BJ (cell line): ENCODE measurements around the gene SPAG8. TPM values are rescaled to one million over a fixed set of nuclear protein-coding genes. Genes with fewer than 3 reads are reported as not detected.

Experiments
- CTCF ChIA-PET: fragments of 350-600 bp; formaldehyde crosslinking; extraction: SDS; loops from one replicate; lab custom pipeline; 2021; ENCODE audit warnings: antibody characterized with exemption, inconsistent platforms; lab: Yijun Ruan, JAX
- POLR2A ChIA-PET: fragments of 300-600 bp; sonication (Branson Sonifier 250); formaldehyde crosslinking; extraction: SDS; loops from one replicate; lab custom pipeline; 2021; ENCODE audit warnings: antibody characterized with exemption; lab: Charles Lee
- DNase-seq: peaks from one replicate; pipeline ENCODE4 v3.0.0-alpha.2; 2011; ENCODE audit warnings: low read depth
- H3K27me3 ChIP-seq: 2 replicates; pipeline ENCODE4 v1.6.0; 2011; ENCODE audit warnings: low read length; ENCODE audit not compliant: control insufficient read depth, insufficient read depth
- H3K36me3 ChIP-seq: 2 replicates; pipeline ENCODE4 v1.5.1; 2011; ENCODE audit warnings: low read length; ENCODE audit not compliant: control insufficient read depth, insufficient read depth
- H3K4me3 ChIP-seq: 2 replicates; pipeline ENCODE4 v1.5.1; 2011; ENCODE audit warnings: low read depth, mild to moderate bottlenecking, control low read depth, low read length
- CTCF ChIP-seq: IDR thresholded peaks from 2 replicates; pipeline ENCODE4 v1.5.1; 2011; ENCODE audit warnings: low read depth, mild to moderate bottlenecking, control low read depth, inconsistent platforms, low read length, moderate library complexity; ENCODE audit not compliant: insufficient read depth
- polyA plus RNA-seq: library from polyadenylated mRNA; depleted of rRNA; stranded (reverse); fragments of >200 nt; gene quantifications from 2 replicates; pipeline ENCODE4 v1.2.3, GENCODE V29; 2011

Gene SPAG8
- polyA plus RNA-seq, 1 experiment, result 0.85 TPM

DNA sequence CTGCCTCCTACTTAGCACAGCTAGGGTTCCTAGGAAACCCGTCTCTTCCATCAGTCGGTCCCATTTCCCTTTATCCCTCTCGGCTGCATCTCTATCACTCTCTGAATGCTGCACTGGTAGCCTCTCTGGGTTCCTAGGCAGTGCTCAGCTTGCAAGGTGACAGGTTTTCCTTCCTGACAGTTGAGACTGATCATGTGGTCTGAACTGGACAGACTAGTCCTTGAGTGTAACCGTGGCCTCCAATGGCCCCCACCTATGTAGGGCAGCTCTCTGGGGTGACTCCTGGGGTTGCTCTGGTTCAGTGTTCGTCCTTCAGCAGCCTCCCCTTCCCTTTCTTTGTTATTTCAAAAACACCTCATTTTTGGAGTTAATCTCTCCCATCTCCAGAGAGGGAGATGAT, 20.8 kb upstream of the SPAG8 start:
- no peaks in the 10 kb centered on the region for H3K27me3 ChIP-seq
- no peak for TF ChIP-seq CTCF
- DNase-seq, result no peak
- H3K4me3 ChIP-seq, result no peak overlapping the region
- H3K36me3 ChIP-seq, result 0 out of 2 replicates have a peak, but pooled peaks cover 1% of the 10 kb centered on the region
- ChIA-PET CTCF (interaction anchor here (1.1 to 2.0 kb wide), 4 partner anchors 18 to 49 kb away, joined by 4 to 8 read pairs (median 4); no protein-coding TSS in a partner anchor), POLR2A (no interaction called here)

DNA sequence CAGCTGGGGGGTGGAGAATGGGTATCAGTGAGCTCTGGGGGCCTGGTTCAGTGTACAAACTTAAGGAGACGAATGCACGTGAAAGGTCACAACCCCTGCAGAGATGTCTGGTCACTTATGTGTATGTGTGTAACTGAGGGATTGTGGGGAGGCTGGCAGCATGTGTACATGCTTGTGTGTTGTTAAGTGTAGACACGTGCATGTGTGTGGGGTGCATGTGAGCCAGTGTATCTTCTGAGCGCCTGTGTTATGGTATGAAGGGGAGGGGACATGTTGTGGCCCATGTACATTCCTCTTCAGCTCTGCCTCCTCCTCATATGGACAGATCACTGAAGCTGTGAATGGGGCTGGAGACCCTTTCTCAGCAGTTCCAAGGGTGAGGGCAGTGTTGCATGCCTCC, 19.0 kb upstream of the SPAG8 start:
- ChIA-PET POLR2A (no interaction called here), CTCF (interaction anchor here (1.3 to 1.5 kb wide), 2 partner anchors 41 to 51 kb away, joined by 5 read pairs; no protein-coding TSS in a partner anchor)
- DNase-seq, result no peak
- Histone ChIP-seq H3K27me3 (no peaks in the 10 kb centered on the region), H3K36me3 (0 out of 2 replicates have a peak, but pooled peaks cover 1% of the 10 kb centered on the region), H3K4me3 (no peak overlapping the region)
- no peak for TF ChIP-seq CTCF

DNA sequence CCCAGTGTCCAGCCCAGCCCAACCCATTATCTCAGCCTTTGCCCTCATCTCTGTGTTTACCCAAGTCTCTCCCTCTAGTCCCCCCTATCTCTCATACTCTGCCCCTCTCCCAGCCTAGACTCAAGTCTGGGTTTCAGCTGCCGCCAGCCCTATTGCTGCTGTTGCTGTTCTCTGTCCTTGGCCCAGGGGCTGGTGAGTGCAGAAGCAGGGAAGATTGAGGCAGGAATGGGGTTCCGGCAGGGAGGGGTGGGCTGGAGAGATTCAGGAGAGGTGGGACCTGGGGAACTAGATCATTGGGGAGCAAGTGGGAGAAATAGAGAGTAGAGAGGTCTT, 17.7 kb upstream of the SPAG8 start:
- no peak for TF ChIP-seq CTCF
- Histone ChIP-seq H3K4me3 (peak overlapping the region; percentile 64), H3K36me3 (no peaks in the 10 kb centered on the region), H3K27me3 (no peaks in the 10 kb centered on the region)
- CTCF ChIA-PET, result interaction anchor here (0.7 to 5.8 kb wide), 3 partner anchors 26 to 52 kb away, joined by 3 to 83 read pairs (median 3); no protein-coding TSS in a partner anchor
- DNase-seq, result no peak
- POLR2A ChIA-PET, result no interaction called here

DNA sequence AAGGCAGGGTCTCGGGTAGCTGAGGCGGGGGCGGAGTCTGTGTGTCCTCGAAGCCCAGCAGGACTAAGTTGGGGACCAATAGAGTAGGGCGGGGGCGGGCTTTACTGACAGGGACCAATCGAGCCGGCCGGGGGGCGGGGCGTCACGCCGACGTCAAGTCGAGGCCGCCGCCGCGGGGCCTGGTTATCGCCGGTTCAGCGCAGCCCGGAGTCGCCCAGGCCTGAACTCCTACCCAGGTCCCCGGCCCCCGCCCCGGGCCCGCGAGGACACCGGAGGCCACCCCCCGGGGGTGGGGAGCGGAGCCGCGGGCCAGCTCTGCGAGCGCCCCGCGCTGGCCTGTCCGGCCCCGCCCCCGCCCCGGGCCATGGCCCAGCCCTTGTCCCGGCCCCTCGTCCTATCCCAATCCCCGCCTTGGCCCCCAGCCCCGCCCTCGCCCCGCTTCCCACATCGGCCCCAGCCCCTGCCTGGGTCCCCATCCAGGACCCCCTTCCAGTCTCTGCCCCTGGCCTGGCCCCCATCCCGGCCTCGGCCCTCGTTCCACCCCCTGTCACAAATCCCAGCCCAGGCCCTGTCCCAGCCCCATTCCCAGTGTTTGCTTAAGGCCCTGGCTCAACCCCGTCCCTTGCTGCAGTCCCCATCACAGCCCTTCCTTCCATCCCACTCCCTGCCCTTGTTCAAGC, 17.2 kb upstream of the SPAG8 start, which contains the start of gene TMEM8B:
TSS of gene TMEM8B (plus strand) at position 145 of the 680 bp plus-strand sequence. CDS start at position 365, 220 bp downstream.
- no peak for TF ChIP-seq CTCF
- H3K36me3 ChIP-seq, result no peaks in the 10 kb centered on the region
- DNase-seq, result peak; percentile 51
- POLR2A ChIA-PET, result no interaction called here
- CTCF ChIA-PET, result interaction anchor here (0.7 to 5.8 kb wide), 7 partner anchors 8 to 141 kb away, joined by 3 to 84 read pairs (median 4); partner anchors contain the start of gene TLN1
- peak within 1 kb of the TSS; percentile 64 for H3K4me3 ChIP-seq
- no peaks in the 10 kb centered on the region for H3K27me3 ChIP-seq

DNA sequence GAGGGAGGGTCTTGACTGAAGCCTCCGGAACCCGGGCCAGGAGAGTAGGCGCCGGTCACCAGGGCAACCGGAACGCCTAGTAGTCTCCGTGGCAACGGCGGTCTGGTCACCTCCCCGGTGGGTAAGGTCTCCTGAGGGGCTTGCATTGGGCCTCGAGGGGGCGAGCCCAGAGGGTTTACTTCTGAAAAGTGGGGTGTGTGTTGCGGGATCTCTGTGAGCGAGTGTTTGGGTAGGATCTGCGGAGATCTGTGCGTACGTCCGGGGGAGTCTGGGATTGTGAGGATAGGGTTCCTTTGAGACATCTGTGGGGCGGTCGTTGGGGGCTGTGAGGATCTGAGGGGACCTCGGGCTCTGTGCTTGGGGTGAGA, 16.6 kb upstream of the SPAG8 start, which contains the start of gene FAM221B:
TSS of gene FAM221B (minus strand) at position 17 of the 368 bp plus-strand sequence. CDS start 2,571 bp downstream, outside the sequence.
- no peak for TF ChIP-seq CTCF
- H3K4me3 ChIP-seq, result peak within 1 kb of the TSS; percentile 64
- DNase-seq, result no peak
- CTCF ChIA-PET, result interaction anchor here (0.9 to 5.8 kb wide), 7 partner anchors 9 to 141 kb away, joined by 3 to 84 read pairs (median 8); partner anchors contain the start of genes HINT2, SPAG8 and TLN1
- POLR2A ChIA-PET, result no interaction called here
- no peaks in the 10 kb centered on the region for H3K27me3 ChIP-seq
- no peaks in the 10 kb centered on the region for H3K36me3 ChIP-seq
